HG03439 (cell line): ENCODE results near the gene C16orf95.
"Not testable (repeated sequence)": the region's sequence is repeated elsewhere in the genome, so short reads cannot be mapped to it uniquely, and the experiment has no call there.

Experiments used
- ATAC-seq: cut with Tn5 transposase; IDR thresholded peaks from one replicate; pipeline ENCODE4 v1.9.1; 2021; ENCODE audit warnings: mild to moderate bottlenecking, moderate library complexity; ENCODE audit not compliant: unreplicated experiment

The C16orf95 gene

DNA sequence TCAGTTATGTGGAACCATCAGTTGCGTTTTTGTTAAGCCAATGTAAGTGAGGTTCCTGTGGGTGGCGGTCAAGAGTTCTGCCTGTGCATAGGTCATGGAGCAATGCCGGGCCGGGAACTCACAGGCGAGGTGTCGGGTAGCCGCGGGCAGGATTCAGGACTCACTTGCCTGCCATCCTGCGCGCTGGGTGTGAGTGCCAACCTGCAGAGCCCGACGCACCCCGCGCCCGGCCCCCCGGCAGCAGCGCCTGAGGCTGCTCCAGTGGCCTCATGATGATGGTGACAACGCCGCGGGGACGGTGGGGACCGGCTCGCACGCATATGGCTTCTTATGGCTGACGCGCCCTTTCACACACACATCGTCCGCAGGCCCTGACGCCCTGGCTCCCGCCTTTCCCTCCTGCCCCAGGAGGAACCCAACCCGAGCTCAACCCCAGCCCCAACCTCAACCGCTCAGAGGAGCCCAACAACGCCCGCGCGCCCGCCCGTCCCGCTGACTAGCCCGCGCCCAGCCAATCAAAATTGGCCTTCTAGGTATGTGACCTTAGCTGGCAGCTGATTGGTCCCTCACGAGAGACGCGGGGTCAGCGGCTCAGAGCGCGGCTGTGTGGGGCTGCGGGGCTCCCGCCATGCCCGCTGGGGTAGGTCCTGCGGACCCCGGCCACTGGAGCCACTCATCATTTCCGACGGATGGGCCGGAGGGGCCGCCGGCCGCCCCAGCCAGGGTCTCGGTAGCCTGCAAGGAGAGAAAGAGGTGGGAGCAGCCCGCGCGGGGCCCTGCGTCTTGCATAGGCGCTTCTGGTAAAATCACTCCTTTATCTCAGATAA lies at the start of gene C16orf95:
Gene C16orf95, minus strand, starts transcription at position 470 of the 827 bp plus-strand sequence. Its CDS starts 150 bp downstream, at position 320.
- peak; percentile 89 for ATAC-seq

GRCh38 chr16:87366930-87367329 lies 49.7 kb upstream of the C16orf95 start:
- no peak for ATAC-seq

GRCh38 chr16:87366288-87366687 lies 49.1 kb upstream of the C16orf95 start:
- no peak for ATAC-seq

DNA sequence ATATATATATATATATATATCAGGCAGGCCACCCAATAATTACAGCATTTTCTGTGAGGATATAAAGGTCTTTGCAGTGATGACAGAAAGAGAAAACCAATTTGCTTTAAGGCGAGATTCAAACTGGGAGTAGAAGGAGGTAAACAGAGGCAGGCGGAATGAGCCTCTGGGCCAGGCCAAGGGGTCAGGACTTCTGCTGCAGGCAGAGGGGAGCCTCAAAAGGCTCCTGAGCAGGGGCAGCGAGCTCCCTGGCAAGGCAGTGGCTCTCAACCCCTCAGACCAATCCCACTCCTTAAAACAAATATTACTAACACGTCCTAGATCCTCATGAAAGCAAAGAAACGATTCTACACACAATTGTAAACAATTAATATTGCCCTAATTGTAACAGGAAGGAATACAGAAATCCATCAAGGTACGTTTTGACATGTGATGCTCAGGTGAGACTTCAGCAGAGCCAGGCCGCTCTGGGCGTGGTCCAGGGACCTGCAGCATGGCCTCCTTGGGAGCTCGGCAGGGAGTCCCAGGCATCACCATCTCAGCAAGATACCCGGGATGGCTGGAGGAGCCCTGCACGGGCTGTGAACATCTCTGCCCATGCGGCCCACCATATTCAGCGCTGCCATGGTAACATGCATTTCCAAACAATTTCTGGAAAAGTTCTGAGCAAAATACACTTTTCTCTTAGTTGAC lies 48.0 kb upstream of the C16orf95 start:
- no peak for ATAC-seq

DNA sequence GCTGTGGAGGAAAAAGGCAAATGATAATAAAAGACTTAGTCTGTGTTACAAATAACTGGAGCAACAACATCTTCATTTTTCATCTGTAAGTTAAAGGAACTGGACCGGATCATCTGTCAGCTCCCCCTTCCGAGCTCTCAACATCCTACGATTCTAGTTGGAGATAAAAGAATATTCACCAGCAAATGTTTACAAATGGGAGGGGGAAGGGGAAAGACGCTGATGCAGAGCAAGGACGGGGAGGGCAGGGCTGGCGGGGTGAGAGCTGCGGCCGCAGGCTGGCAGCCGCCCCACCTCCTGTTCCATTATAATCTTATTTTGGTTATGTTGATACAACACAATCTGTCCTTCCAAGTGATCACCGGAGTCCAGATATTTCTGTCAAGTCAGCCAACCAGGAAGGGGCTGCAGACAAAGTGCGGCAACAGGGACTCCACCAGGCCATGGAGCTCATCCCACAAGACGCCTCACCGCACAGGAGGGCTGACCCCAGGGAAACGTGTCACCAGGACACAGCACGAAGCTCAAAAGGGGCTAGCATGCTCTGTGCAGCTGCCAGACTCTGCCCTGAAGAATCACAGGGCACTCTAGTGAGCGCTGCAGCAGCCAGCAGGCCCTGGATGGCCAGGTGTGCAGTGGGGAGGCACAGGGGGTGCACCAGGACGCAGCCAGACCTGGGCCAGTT lies 46.7 kb upstream of the C16orf95 start:
- ATAC-seq: no peak

- ATAC-seq: not testable (repeated sequence)
Measured at GRCh38 chr16:87362828-87363559, 45.8 kb upstream of the C16orf95 start.

- no peak for ATAC-seq
Measured at GRCh38 chr16:87361916-87362619, 44.9 kb upstream of the C16orf95 start.

DNA sequence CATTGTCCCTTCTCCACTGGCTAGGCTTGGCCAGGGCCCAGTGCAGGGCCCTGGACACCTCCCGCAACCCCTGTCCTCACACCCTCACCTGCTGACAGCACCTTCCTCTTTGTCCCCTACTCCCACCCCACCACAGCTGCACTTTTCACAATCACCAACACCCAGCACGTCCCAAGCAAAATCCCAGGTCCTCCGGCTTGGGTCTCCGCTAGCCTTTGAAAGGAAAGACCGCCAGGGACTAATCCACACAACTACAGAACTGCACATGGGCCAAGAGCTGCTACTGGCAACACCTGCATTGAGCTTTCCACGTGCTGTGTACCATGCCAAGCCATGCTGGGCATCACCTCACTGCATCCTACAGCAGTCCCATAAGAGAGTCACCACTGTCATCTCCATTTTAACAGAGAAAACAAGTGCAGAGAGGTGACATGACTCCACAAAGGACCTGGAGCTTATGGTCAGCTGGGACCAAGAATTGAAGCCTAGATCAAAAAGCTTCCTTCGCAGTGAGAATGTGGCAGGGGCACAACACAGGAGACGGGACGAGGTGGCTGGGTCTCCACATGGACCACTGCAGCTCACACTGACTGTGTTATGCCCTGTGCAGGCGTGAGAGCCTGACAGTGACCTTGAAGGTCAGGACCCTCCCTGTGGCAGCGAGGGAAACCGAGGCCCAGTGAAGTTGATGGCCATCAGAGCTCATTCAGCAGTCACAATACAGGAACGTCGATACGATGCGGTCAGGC lies 43.8 kb upstream of the C16orf95 start:
- ATAC-seq: no peak

DNA sequence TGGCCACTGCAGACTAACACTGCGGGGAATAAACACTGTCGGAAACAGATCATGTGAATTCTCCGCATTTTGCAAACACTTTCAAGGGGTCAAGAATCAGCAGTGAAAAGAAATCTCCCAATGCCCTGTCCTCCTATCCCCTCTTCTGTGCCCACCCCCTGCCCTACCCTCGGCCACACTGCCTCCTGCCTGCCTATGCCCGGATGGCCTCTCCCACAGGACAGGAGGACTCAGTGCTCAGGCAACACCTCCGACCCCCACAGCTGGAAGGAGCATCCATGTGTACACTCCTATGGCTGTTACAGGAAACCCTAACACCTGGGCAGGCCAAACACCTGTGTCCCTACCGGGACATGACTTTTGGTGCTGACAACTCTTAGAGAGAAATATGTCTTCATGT lies 41.9 kb upstream of the C16orf95 start:
- ATAC-seq: no peak

DNA sequence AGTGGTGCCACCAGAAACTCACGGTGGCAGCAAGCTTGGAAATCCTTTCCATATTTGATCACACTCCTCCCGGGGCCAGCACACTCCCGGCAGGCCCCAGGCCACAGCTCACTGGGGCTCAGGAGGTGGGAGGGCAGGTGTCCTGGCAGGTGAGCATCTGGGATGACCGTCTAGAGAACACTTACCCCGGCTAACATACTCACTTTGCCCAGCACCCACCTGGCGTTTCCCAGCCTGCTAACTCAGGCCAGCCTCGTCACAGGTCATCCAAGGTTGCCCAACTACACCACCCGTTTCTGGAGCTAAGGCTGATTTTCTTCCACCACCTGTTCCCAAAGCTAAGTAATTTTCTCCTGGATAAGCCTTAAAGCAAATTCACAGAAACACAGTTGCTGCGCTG lies 41.5 kb upstream of the C16orf95 start:
- ATAC-seq: no peak

GRCh38 chr16:87358250-87358649 lies 41.1 kb upstream of the C16orf95 start:
- no peak for ATAC-seq

DNA sequence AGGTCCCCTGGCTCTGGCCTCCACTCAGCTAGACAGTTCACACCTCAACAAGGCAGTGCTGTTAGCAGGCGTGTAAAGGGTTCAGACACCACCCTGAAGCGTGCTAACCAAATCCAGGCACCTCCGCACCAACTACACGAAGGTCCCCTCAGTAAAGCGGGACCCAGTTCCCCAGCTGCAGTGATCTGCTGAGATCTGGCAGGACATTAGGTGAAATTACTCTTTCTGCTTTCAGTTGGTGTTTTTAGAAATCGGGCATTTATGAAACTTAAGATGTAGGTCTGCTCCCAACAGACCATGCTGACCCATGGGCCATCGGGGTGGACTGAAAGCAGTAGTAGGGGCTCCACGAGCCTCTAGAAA lies 39.3 kb upstream of the C16orf95 start:
- ATAC-seq: no peak

GRCh38 chr16:87353613-87354012 lies 36.4 kb upstream of the C16orf95 start:
- ATAC-seq: no peak

GRCh38 chr16:87352818-87353217 lies 35.6 kb upstream of the C16orf95 start:
- ATAC-seq: no peak

- ATAC-seq: no peak
Measured at GRCh38 chr16:87351320-87351698, 34.1 kb upstream of the C16orf95 start.

GRCh38 chr16:87350681-87351319 lies 33.6 kb upstream of the C16orf95 start:
- ATAC-seq: no peak

- ATAC-seq: no peak
Measured at GRCh38 chr16:87350031-87350430, 32.8 kb upstream of the C16orf95 start.

- no peak for ATAC-seq
Measured at GRCh38 chr16:87348616-87349157, 31.5 kb upstream of the C16orf95 start.
